Activated CD8-positive, alpha-beta memory T cell treated with anti-CD3 and anti-CD28 coated beads for 4 hours (primary cell): Measurements from ENCODE around the gene NAPEPLD.
"Not testable (repeated sequence)": the region's sequence is repeated elsewhere in the genome, so short reads cannot be mapped to it uniquely, and the experiment has no call there.

Experiments
- DNase-seq, 2 donors: peaks; one replicate each; pipeline ENCODE4 v3.0.0-alpha.2; 2020; ENCODE audit warnings: low read depth in 2 of 2

NAPEPLD gene

DNA sequence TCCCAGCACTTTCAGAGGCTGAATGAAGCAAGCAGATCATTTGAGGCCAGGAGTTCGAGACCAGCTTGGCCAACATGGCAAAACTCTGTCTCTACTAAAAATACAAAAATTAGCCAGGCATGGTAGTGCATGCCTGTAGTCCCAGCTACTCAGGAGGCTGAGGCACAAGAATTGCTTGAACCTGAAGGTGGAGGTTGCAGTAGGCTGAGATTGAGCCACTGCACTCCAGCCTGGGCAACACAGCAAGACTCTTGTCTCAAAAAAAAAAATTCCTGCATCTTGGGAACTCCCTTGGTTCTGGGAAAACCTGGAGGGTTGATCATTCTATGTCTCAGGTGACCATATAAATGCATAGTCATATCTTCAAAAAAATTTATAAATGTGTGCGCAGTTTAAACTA is 4.1 kb downstream of the NAPEPLD start:
- not testable (repeated sequence) for DNase-seq

- DNase-seq: no peak
Measured at GRCh38 chr7:103143868-103144267, 5.0 kb downstream of the NAPEPLD start.

DNA sequence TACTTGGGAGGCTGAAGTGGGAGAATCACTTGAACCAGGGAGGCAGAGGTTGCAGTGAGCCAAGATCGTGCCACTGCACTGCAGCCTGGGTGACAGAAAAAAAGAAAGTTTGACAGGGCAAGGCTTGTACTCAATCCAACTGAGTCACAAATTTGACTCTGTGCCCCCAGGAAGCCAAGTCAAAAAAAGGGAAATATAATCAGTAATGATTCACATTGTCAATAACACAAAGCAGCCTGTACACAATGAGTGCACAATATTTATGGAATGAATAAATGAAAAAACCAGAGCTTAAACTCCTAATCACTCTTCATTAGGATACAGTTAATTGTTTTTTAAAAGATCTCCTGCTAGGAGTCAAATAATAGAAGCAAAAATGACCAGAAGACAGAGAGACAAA is 6.4 kb downstream of the NAPEPLD start:
- DNase-seq: no peak

DNA sequence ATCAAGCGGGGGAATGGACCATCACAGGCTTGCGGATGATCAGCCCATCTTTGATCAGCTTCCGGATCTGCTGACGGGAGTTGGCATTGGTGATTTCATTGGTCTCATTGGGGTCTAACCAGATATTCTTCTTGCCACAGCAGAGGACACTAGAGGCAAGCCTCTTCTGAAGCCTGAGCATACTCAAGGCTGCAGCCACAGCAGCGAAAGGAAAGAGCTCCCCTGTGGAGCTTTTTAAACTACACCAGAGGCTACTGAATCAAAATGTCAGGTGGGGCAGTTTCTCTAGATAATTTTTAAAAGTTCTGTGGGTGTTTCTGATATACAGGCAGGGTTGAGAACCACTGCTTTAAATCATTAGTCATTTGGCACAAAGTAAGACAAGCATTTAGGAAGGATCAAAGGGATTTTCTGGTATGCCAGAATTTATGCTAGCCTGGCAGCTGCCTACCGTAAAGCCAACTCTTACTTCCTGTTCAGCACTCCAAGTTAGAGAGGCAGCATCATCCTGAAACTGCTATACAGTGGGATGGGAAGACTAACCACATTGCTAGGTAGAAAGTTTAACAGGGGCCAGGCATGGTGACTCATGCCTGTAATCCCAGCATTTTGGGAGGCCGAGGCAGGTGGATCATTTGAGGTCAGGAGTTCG is 7.0 kb downstream of the NAPEPLD start:
- DNase-seq: no peak

DNA sequence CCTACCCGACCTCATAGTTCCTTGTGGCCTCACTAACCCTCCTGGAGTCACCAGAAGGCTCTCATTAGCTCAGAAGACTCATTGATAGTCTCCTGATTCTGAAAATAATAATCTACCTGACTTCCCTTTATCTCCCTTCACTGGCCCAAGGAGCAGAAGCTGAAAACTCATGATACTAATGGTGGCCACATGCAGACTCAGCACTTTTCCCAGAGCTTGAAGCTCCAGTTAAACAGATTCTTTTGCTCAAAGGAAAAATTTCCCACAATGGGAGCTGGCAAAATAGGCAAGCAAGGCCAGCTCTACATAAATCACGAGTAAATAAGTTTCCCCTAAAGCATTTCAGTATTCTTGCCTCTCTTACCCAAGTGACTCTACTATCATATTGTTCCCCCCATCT is 8.2 kb downstream of the NAPEPLD start:
- DNase-seq: no peak

DNA sequence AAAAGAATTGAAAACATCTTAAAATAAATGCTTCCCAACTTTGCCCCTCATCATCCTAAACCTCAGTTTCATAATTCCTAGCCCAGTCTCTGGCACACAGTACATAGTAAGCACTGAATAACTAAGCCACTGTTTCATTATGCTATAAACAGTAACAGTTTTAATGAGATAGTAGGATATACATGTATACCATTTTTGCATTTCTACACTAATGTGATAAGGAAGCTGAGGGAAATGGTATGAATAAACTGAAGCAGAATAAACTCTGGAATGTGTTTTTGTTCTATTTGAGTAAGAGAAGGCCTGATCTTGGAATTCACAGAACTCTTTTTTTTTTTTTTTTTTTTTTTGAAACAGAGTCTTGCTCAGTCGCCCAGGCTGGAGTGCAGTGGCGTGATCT is 8.8 kb downstream of the NAPEPLD start:
- no peak for DNase-seq

DNA sequence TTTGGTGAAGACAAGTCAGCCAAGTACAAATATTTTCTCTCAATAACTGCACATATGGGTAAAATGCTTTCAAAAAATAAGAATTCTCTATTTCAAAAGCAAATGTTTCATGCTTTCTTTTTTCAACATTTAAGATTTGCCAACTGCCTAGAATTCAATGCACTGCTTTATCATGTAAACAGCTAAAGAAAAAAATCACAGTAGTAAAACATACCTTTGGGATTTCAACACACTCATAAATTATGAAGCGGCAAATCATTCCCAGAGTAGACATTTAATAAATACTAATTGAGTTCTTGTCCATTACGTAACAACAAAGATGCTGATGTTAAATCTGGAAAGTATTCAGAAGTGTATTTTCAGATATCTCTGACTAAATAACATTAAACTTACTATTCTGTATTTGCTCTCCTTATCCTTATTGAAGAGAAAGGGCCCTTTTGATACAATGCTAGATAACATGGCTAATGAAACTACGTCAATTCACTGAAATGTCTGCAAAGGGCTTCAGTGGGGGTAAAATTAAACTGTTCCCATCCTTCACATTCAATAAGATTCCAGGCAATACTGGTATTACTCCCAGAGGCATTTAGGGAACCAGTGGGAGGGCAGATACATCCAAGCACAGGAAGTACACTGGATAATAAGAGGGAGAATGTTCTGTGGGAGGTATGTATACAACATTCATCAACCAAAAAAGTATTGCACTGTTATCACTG is 13.9 kb downstream of the NAPEPLD start:
- no peak for DNase-seq

DNA sequence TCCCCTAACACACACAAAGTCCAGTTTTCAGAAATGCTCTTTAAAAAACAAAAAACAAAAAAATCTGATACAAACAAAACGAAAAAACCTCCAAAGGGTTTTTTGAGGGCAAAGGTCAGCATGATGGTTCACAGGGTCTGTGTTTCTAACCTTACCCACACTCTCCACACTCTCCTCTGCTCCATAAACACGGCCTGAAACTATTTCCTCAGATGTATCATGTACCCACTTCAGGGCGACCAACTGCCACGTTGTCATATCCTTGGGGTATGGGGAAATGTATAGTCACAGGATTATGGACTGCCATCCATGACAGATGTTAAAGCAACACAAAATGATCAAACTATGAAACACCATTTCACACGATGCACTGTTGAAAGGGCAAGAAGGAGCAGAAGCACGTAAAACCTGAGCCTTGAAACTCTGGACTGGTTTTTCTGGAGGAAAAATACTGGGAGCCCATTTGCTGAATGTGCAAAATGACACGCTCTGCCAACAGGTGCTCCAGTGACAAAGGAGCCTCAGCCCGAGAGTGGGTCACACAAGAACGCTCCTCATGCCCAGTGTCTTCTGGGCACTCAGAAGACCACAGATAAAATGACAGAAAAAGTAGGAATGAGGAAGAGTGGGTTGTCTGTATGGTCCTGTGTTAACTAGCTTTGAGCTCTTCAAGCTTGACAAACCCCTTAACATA is 15.8 kb downstream of the NAPEPLD start:
- no peak for DNase-seq

DNA sequence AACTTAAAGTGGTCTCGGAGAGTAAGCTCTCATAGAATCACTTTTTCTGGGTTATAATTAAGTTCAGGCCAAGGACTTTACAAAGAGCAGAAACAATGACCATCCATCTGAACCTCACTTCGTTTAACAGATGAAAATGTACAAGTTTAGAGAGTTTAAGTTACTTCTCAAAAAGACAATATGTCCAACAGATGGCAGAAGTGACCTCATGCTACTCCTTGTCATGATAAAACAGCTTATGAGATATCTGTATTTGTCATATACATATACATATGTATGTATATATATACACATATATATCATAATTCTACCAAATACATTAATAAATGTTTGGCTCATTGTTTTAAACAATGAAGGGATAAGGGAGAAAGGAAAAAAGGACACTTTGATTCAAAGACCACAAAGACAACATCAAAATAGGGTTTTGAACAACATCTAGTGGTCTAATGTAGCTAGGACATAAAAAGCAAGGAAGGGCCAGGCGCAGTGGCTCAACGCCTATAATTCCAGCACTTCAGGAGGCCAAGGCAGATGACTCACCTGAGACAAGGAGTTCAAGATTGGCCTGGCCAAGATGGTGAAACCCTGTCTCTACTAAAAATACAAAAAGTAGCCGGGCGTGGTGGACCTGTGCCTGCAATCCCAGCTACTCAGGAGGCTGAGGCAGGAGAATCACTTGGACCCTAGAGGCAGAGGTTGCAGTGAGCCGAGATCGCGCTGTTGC is 17.8 kb downstream of the NAPEPLD start:
- DNase-seq: no peak

DNA sequence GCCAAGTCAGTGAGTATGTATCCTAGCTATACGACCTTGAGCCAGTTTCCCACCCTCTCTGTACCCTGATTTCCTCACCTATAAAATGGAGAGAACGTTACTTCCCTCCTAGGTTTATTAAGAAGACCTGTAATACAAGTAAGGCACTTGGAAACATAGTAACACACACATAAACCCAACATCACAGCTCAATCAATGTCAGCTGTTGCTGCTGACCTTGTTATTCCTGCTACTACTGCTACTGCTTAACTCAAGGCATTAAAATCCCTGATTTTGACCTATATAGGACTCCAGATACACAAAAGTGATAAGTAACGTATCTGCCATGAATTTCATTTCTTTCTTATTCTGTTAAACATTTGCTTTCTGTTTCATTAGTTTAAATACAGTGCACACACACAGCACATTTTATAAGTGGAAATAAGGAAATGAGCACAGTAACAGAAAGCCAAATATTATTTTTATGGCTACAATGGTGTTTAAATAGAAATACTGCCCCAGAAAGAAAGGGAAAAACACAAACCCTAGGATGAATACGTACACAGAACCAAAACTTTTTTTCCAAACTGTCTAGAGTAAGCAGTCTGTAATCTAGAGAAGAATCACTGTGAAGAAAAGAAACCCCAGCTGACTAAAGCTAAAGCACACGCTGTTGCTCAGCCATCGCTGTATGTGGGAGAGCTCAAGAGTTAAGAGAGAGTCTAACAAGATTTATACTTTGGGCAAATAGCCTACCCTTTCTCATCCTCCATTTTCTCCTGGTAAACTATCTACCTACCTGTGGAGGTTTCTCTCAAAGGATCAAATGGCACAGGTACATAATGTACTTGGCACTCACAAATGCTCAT is 19.0 kb downstream of the NAPEPLD start:
- no peak for DNase-seq

DNA sequence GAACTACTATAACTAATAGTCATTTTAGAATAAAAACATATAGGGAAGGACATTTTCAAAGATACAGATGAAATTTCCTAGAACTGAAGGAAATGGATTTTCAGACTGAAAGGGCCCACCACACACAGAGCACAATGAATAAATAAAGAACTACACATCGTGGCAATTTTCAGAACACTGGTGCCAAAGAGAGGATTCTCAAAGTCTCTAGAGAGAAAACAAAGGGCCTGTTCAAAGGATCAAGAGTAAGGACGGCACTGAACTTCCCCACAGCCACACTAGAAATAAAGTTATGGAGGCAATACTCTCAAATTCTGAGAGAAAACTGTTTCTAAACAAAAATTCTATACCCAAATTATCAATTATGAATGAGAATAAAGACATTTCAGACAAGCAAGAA is 21.9 kb downstream of the NAPEPLD start:
- no peak for DNase-seq

GRCh38 chr7:103124429-103124979 is 24.4 kb downstream of the NAPEPLD start:
- DNase-seq: no peak

GRCh38 chr7:103123529-103123928 is 25.4 kb downstream of the NAPEPLD start:
- no peak for DNase-seq

DNA sequence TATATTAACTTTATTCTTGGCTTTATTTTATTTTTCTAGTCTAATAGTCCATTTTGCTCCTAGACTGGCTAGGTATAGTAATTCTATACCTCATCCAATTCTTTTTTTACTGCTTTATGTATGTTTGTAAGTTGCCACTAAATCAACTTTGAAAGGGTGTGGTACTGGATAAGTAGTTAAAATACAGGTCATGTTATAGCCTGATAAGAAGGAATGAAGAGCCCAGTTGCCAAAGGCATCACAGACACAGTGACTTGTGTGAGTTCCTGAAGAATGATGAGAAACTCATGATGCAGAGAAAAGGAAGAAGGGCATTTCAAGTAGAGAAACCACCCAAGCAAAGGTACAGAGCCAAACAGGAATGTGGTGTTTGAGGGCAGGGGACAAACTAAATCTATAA is 27.3 kb downstream of the NAPEPLD start:
- DNase-seq: no peak

DNA sequence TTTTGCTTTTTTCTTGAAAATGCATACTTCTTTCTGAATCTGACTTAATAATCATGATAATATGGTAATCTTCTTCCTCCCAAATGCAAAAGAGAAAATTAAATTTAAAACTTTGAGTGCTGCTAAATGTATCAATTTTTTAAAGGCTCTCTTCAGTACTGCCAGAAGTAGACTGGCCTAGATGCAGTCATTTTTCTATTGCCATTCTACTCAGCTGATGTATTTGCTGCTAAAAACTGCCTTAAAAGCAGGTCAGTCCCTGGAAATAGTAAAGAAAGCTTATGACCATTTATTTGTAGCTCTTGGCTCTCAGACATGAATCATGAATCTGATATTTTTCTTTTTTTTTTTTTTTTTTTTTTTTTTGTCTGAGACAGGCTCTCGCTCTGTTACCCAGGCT is 28.5 kb downstream of the NAPEPLD start:
- DNase-seq: no peak

DNA sequence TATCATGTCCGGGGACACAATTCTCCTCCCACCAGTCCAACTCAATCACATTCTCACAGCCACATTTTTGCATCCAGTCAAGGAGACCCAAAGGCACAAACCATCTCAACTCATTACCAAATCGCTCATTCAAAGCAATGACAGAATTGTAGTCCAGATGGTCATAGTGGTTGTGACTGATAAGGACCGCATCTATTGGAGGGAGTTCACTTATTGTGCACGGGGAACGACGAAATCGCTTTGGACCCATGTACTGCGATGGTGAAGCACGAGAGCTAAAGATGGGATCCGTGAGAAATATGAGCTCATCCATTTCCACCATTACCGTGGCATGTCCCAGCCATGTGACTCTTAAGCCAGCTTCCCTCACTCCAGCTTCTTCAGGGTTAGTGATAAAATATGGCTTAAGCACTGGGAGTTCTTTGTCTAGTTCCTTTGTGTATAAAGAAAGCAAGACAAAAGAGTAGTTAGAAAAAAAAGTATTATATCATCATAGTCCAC is 29.1 kb downstream of the NAPEPLD start:
- DNase-seq: no peak

- DNase-seq: no peak
Measured at GRCh38 chr7:103117465-103117864, 31.4 kb downstream of the NAPEPLD start.

DNA sequence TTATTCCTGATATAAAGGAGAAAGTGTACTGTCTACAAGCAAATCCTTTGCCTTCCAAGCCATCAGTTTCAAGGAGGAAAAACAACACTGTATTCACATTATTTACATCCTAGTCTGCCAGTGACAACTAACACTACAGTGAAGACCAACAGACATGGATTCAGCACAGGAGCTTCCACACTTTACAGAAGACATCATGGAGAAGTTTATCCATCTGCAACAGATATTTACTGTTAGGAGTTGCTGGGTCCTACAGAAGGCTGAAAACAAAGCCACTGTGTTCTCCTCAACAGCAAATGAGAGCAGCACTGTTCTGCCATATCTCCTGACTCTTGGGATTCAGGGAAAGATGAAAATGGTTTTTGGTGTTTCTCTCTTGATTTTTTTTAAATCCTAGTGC is 31.9 kb downstream of the NAPEPLD start:
- DNase-seq: no peak

DNA sequence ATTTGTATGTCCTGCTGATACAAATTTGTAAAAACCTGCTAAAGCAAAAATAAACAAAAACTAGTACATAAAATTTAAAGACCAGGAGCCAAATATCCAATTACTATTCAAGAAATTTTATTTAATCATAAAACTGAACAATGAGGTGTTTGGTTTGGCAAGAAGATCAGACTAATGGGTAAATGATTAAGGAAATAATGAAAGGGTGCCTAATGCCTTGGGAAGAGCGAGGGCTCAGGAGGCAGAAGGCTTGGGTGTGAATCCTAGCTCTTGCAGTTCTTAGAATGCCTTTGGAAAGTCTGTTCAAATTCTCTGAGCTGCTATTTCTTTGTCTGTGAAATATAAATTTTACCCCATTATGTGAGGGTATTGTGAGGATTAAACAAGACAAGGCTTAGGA is 32.4 kb downstream of the NAPEPLD start:
- DNase-seq: no peak

DNA sequence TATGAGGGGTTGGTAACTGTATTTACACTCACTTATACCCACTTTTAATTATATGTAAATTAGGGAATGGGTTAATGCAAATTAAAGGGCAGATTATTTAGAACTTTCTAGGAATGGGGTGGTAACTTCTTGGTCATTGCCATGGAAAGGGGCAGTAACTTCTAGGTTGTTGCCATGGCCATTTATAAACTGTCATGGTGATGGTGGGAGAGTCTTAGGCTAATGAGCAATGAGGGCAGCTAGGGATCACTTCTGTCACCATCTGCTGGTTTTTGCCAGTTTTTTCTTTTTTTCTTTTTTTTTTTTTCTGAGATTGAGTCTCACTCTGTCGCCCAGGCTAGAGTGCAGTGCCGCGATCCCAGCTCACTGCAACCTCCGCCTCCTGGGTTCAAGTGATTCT is 33.1 kb downstream of the NAPEPLD start:
- DNase-seq: no peak

DNA sequence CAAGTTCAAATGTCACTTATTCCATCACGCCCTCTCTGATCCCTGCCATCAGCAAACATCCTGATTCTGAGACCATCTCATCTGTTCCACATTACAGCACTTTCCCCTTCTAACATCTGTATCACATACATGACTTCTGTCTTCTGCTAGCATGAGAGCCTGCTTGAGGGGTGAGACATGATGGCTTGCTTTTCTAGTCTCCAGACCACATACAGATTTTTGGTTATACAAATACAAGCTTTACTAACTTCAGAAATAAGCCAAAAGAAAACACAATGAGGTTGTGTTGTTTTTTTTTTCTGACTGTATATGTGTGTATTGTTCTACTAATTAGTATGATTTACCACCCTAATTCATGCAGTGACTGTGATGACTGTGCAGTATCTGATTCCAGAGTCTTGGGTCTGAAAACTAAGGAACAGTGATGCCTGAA is 34.3 kb downstream of the NAPEPLD start:
- no peak for DNase-seq
